Lung (tissue), 12 donors: ENCODE measurements around the gene PDCD1LG2. TPM values are rescaled to one million over a fixed set of nuclear protein-coding genes. Genes with fewer than 3 reads are reported as not detected.
"Not testable (repeated sequence)": the region's sequence is repeated elsewhere in the genome, so short reads cannot be mapped to it uniquely, and the experiment has no call there.

Source experiments
- ATAC-seq: fragments of 200-7000 bp; cut with Tn5 transposase; one replicate; pipeline ENCODE4 v1.9.1; 2020; ENCODE audit warnings: moderate number of reproducible peaks; ENCODE audit not compliant: insufficient read depth, low FRiP score
- DNase-seq, 3 donors: peaks; one replicate each; pipeline ENCODE4 v3.0.0-alpha.2; 2013 to 2017
- H3K27ac ChIP-seq, 2 donors: one replicate each; pipeline ENCODE4 v1.5.1; 2013; ENCODE audit warnings: mild to moderate bottlenecking in 2 of 2, moderate library complexity in 2 of 2, control low read depth in 1 of 2, inconsistent platforms in 1 of 2, low read depth in 1 of 2, low read length in 1 of 2
- H3K27me3 ChIP-seq, 3 donors: one replicate each; pipeline ENCODE4 v1.5.1; 2013; ENCODE audit warnings: low read length in 2 of 3; ENCODE audit not compliant: control insufficient read depth in 3 of 3, insufficient read depth in 3 of 3
- H3K36me3 ChIP-seq, 4 donors: one replicate each; pipeline ENCODE4 v1.5.1; 2013; ENCODE audit warnings: low read length in 4 of 4, mild to moderate bottlenecking in 1 of 4, moderate library complexity in 1 of 4; ENCODE audit not compliant: control insufficient read depth in 4 of 4, insufficient read depth in 4 of 4
- H3K4me1 ChIP-seq, 5 donors: one replicate each; pipeline ENCODE4 v1.5.1; 2013; ENCODE audit warnings: low read length in 5 of 5, mild to moderate bottlenecking in 2 of 5, moderate library complexity in 1 of 5; ENCODE audit not compliant: control insufficient read depth in 5 of 5, insufficient read depth in 5 of 5
- H3K4me3 ChIP-seq: one replicate; pipeline ENCODE4 v1.5.1; 2013; ENCODE audit warnings: mild to moderate bottlenecking, control low read depth, moderate library complexity
- H3K9ac ChIP-seq, 2 donors: one replicate each; pipeline ENCODE4 v1.5.1; 2013; ENCODE audit warnings: low read length in 2 of 2, control low read depth in 1 of 2; ENCODE audit not compliant: insufficient read depth in 1 of 2
- H3K9me3 ChIP-seq, 4 donors: one replicate each; pipeline ENCODE4 v1.5.1; 2013; ENCODE audit warnings: low read length in 3 of 4, mild to moderate bottlenecking in 1 of 4, moderate library complexity in 1 of 4; ENCODE audit not compliant: control insufficient read depth in 4 of 4, insufficient read depth in 3 of 4
- CTCF ChIP-seq: IDR thresholded peaks from 2 replicates; pipeline ENCODE4 v1.5.1; 2012; ENCODE audit warnings: mild to moderate bottlenecking; ENCODE audit errors: control extremely low read depth, extremely low read depth
- WGBS, 2 donors: extraction: QIAGEN DNeasy Blood & Tissue Kit; methylation state at CpG; one replicate each; pipeline ENCODE4 v1.1.7; 2013; 5-methylcytosine and 5-hydroxymethylcytosine counted together
- polyA plus RNA-seq, 2 donors: library from polyadenylated mRNA; stranded (reverse); fragments of 200-250 nt; gene quantifications; one replicate each; pipeline ENCODE4 v1.2.1, GENCODE V29; 2013
- total RNA-seq, 2 donors: library from RNA; depleted of rRNA in 1 of 2; stranded (reverse); fragments of >200 nt in 1 of 2; gene quantifications; one replicate each; pipeline ENCODE4 v1.2.1, GENCODE V29; 2014 to 2021
- donor health status: control.
- donor health status: control.
- donor health status: Bipolar disorder and iron deficiency.
- donor health status: healthy.
- donor health status: DM: yes; HTN: yes; CAD: no.

The PDCD1LG2 gene
- total and polyA plus RNA-seq, 4 donors, result 0.87 to 6.7 (median 3.1) TPM

DNA sequence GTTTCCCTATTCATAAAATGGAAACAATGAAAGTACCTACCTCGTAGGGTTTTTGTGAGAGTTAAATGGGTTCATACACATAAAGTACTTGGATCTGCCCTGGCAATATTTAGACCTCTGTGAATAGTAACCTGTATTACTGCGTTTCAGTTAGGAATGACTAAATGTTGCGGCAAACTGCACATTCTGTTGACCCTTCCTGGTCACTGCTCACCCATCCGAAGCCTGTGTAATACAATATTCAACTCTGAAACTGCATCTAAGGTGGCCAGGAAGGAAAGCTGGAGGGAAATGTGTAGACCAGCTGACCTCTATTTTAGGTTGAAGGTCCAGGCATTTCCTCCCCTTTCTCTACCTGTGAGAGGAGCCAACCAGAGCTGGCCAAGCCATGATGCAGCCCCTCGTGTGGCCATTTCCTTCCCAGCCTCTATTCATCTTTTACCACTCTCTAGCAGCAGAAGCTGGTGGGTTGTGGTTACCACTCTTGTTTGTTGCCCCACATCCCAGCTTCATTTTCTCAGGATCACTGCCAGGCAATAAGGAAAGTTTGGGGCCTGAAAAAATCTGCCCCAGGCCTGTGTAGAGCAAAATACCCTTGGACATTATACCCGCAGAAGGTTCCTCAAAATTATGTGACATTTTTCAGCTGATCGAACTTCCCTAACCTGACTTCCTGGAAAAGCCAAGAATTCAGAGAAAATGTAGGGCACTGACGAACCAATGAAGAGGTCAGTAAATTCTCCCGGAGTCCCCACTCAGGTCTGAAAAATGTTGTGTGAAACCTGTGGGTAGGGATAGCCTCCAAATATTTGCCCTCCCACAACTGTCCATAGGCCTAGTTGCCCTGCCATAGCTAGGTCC lies 20.5 kb upstream of the PDCD1LG2 start:
- no peak for TF ChIP-seq CTCF
- WGBS, 2 donors, result 64 to 73% methylated on average over 9 of the region's 9 CpGs
- peak overlapping the region in 1 of 2 donors; percentile 70 for H3K27ac ChIP-seq

DNA sequence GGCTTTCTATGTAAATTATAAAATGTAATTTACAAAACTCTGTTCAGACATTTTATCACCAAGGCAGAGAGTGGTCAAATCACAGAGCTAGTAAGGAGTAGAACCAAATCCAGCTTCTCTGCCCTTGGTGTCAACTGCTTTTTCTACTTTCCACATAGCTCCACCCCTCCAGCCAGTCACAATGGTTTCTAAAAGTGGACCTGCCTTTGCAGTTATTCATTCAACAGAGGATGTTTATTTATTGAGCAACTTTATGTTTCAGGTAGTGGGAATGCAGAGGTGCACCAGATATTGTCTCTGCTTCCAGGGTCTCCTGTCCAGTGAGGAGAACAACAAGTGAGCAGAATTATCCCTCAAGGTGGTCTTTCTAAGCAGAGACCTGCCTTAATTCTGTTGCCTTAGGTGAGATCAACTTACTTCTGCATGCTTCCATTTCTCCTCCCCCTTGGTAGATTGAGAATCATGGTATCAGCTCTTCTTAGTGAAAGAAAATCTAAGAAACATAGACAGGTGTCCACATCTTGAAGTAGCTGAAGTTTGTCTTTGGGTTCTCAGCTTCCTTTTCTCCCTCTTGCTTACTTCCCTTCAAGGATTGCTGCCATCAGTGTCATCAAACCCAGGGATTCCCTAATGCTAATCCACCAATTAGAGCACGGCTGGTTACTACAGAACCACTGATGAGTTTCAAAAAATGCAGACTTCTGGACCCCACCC lies 17.2 kb upstream of the PDCD1LG2 start:
- Histone ChIP-seq H3K4me3 (no peak overlapping the region), H3K4me1 (peaks cover 0 to 4% (median 0%) of the 10 kb centered on the region in 5 donors), H3K27ac (no peak overlapping the region), H3K27me3 (no peaks in the 10 kb centered on the region), H3K36me3 (no peaks in the 10 kb centered on the region), H3K9me3 (no peaks in the 10 kb centered on the region), H3K9ac (no peak overlapping the region)
- TF ChIP-seq CTCF, result no peak
- no peak for DNase-seq
- ATAC-seq, result no peak
- 50 to 54% methylated on average over 1 of the region's 1 CpG for WGBS, 2 donors

More for the DNA sequence above, 20.5 kb upstream of the PDCD1LG2 start:
- no peaks in the 10 kb centered on the region for H3K9me3 ChIP-seq
- H3K4me1 ChIP-seq, result peaks cover 0 to 4% (median 0%) of the 10 kb centered on the region in 5 donors
- H3K36me3 ChIP-seq, result no peaks in the 10 kb centered on the region
- H3K4me3 ChIP-seq, result no peak overlapping the region
- no peaks in the 10 kb centered on the region for H3K27me3 ChIP-seq
- ATAC-seq (no peak), DNase-seq (peak; percentile 15 to 17 (median 16))
- H3K9ac ChIP-seq, result no peak overlapping the region

- DNase-seq (peak in 1 of 3 donors; percentile 17), ATAC-seq (peak; percentile 54)
- Histone ChIP-seq H3K36me3 (no peaks in the 10 kb centered on the region), H3K9ac (no peak overlapping the region), H3K27ac (peak overlapping the region in 1 of 2 donors; percentile 9), H3K4me1 (peaks cover 0 to 4% (median 0%) of the 10 kb centered on the region in 5 donors), H3K4me3 (no peak overlapping the region), H3K27me3 (no peaks in the 10 kb centered on the region), H3K9me3 (no peaks in the 10 kb centered on the region)
- 48 to 68% methylated on average over 8 of the region's 8 CpGs for WGBS, 2 donors
- TF ChIP-seq CTCF, result no peak
Measured at GRCh38 chr9:5493679-5494511, 16.4 kb upstream of the PDCD1LG2 start.

GRCh38 chr9:5494765-5495164 lies 15.6 kb upstream of the PDCD1LG2 start:
- not testable (repeated sequence) for H3K27ac ChIP-seq, H3K4me1 ChIP-seq, ATAC-seq, H3K36me3 ChIP-seq, H3K27me3 ChIP-seq, DNase-seq, H3K9me3 ChIP-seq, H3K4me3 ChIP-seq, H3K9ac ChIP-seq
- 73 to 80% methylated on average over 3 of the region's 3 CpGs for WGBS, 2 donors
